CD4-positive, alpha-beta T cell (primary cell): ENCODE measurements around the gene SORCS2. TPM values are rescaled to one million over a fixed set of nuclear protein-coding genes. Genes with fewer than 3 reads are reported as not detected.

ENCODE experiments used
- ATAC-seq: fragments of 200-7000 bp; cut with Tn5 transposase; one replicate; pipeline ENCODE4 v1.10.0; 2022; ENCODE audit warnings: mild to moderate bottlenecking; ENCODE audit not compliant: poor library complexity
- CTCF ChIA-PET: fragments of 350-600 bp; sonication (Branson Sonifier 250); formaldehyde crosslinking; loops from one replicate; lab custom pipeline; 2021; ENCODE audit warnings: antibody characterized with exemption, inconsistent platforms; lab: Charles Lee
- POLR2A ChIA-PET: fragments of 350-600 bp; sonication (Branson Sonifier 250); formaldehyde crosslinking; loops from one replicate; lab custom pipeline; 2021; ENCODE audit warnings: antibody characterized with exemption, inconsistent platforms; lab: Charles Lee
- DNase-seq, 14 experiments: peaks; one replicate each; pipeline ENCODE4 v3.0.0-alpha.2; 2013 to 2020; ENCODE audit warnings: mixed read lengths in 2 of 14
- H3K27ac ChIP-seq, 2 donors: one replicate each; pipeline versions ENCODE4 v1.5.1 to v1.7.0; 2013; ENCODE audit warnings: low read length in 2 of 2, low read depth in 1 of 2, mild to moderate bottlenecking in 1 of 2
- H3K27me3 ChIP-seq, 2 experiments: 1 replicate in 1 of 2; 2 replicates in 1 of 2; pipeline versions ENCODE4 v1.6.1 to v1.7.0; 2013; ENCODE audit warnings: low read length in 2 of 2, control low read depth in 1 of 2, mild to moderate bottlenecking in 1 of 2, moderate library complexity in 1 of 2; ENCODE audit not compliant: insufficient read depth in 2 of 2, control insufficient read depth in 1 of 2
- H3K36me3 ChIP-seq: one replicate; pipeline ENCODE4 v1.6.1; 2013; ENCODE audit warnings: low read length, control low read depth; ENCODE audit not compliant: insufficient read depth
- H3K4me1 ChIP-seq: one replicate; pipeline ENCODE4 v1.6.1; 2013; ENCODE audit warnings: low read length, control low read depth; ENCODE audit not compliant: insufficient read depth
- H3K4me3 ChIP-seq: one replicate; pipeline ENCODE4 v1.5.1; 2013; ENCODE audit warnings: mild to moderate bottlenecking, low read length, moderate library complexity
- H3K9me3 ChIP-seq, 2 experiments: 1 replicate in 1 of 2; 2 replicates in 1 of 2; pipeline versions ENCODE4 v1.6.1 to v1.7.0; 2013; ENCODE audit warnings: low read length in 2 of 2, mild to moderate bottlenecking in 2 of 2, control low read depth in 1 of 2, moderate library complexity in 1 of 2; ENCODE audit not compliant: control insufficient read depth in 1 of 2, insufficient read depth in 1 of 2
- H3K27ac Mint-ChIP-seq: one replicate; pipeline ENCODE4 v1.8.0; 2020; ENCODE audit warnings: mixed read lengths
- H3K27me3 Mint-ChIP-seq: one replicate; pipeline ENCODE4 v1.8.0; 2021; ENCODE audit warnings: mixed read lengths
- H3K36me3 Mint-ChIP-seq: one replicate; pipeline ENCODE4 v1.8.0; 2021; ENCODE audit warnings: low read depth, mixed read lengths
- H3K4me1 Mint-ChIP-seq: one replicate; pipeline ENCODE4 v1.8.0; 2021; ENCODE audit warnings: low read depth, mixed read lengths
- H3K4me3 Mint-ChIP-seq: one replicate; pipeline ENCODE4 v1.8.0; 2020; ENCODE audit warnings: mild to moderate bottlenecking, mixed read lengths
- H3K9me3 Mint-ChIP-seq: one replicate; pipeline ENCODE4 v1.8.0; 2020; ENCODE audit warnings: mixed read lengths
- CTCF ChIP-seq: fragments of 200-600 bp; IDR thresholded peaks from one replicate; pipeline ENCODE4 v1.8.0; 2022; ENCODE audit warnings: antibody characterized with exemption, mild to moderate bottlenecking
- intact Hi-C, 2 experiments: fragments of 100-400 bp; cut with DNase I in 1 of 2; cut with micrococcal nuclease in 1 of 2; formaldehyde crosslinking; loops; one replicate each; pipeline versions ENCODE4 v1.15.1 to v1.9.0; 2023 to 2025; cut with DNase I, micrococcal nuclease
- total RNA-seq, 174 experiments: library from RNA in 2 of 174; stranded (reverse) in 2 of 174; gene quantifications; one replicate each; pipeline ENCODE4 v1.2.3 and lab custom pipeline; 2021 to 2026

SORCS2 gene
- total RNA-seq, 2 experiments from 2014 or later, result not detected

GRCh38 chr4:7654550-7655445, 462.5 kb downstream of the SORCS2 start:
- no peak for TF ChIP-seq CTCF
- H3K4me3 ChIP-seq, result no peak overlapping the region
- Mint-ChIP-seq H3K36me3 (no peaks in the 10 kb centered on the region), H3K4me3 (no peak overlapping the region), H3K27ac (no peak overlapping the region), H3K9me3 (no peaks in the 10 kb centered on the region), H3K27me3 (peaks cover 22% of the 10 kb centered on the region), H3K4me1 (peaks cover 5% of the 10 kb centered on the region)
- no peak for ATAC-seq
- ChIA-PET CTCF (no interaction called here), POLR2A (no interaction called here)
- H3K9me3 ChIP-seq, result peaks cover 0 to 8% of the 10 kb centered on the region in 2 experiments
- no peak overlapping the region for H3K27ac ChIP-seq
- peaks cover 5 to 10% of the 10 kb centered on the region in 2 experiments for H3K27me3 ChIP-seq
- intact Hi-C loops, result no loop called here
- peaks cover 38% of the 10 kb centered on the region for H3K4me1 ChIP-seq
- DNase-seq, result no peak
- no peaks in the 10 kb centered on the region for H3K36me3 ChIP-seq

GRCh38 chr4:7655511-7656243, 463.3 kb downstream of the SORCS2 start:
- no peak overlapping the region for H3K27ac ChIP-seq
- H3K27ac Mint-ChIP-seq, result no peak overlapping the region
- no peak for TF ChIP-seq CTCF
- peaks cover 5 to 10% of the 10 kb centered on the region in 2 experiments for H3K27me3 ChIP-seq
- ATAC-seq (no peak), DNase-seq (no peak)
- peaks cover 31% of the 10 kb centered on the region for H3K4me1 ChIP-seq
- H3K36me3 ChIP-seq, result no peaks in the 10 kb centered on the region
- peaks cover 18% of the 10 kb centered on the region for H3K27me3 Mint-ChIP-seq
- peaks cover 0 to 8% of the 10 kb centered on the region in 2 experiments for H3K9me3 ChIP-seq
- POLR2A ChIA-PET, result no interaction called here
- no peak overlapping the region for H3K4me3 ChIP-seq
- no peak overlapping the region for H3K4me3 Mint-ChIP-seq
- intact Hi-C loops, result no loop called here
- no peaks in the 10 kb centered on the region for H3K36me3 Mint-ChIP-seq
- no peaks in the 10 kb centered on the region for H3K9me3 Mint-ChIP-seq
- CTCF ChIA-PET, result no interaction called here
- H3K4me1 Mint-ChIP-seq, result no peaks in the 10 kb centered on the region

GRCh38 chr4:7656244-7656800, 464.0 kb downstream of the SORCS2 start:
- H3K36me3 Mint-ChIP-seq, result no peaks in the 10 kb centered on the region
- Histone ChIP-seq H3K4me3 (no peak overlapping the region), H3K27ac (no peak overlapping the region), H3K4me1 (peaks cover 24% of the 10 kb centered on the region), H3K27me3 (peaks cover 1 to 10% of the 10 kb centered on the region in 2 experiments), H3K36me3 (no peaks in the 10 kb centered on the region), H3K9me3 (peaks cover 0 to 8% of the 10 kb centered on the region in 2 experiments)
- ATAC-seq (no peak), DNase-seq (no peak)
- no peaks in the 10 kb centered on the region for H3K9me3 Mint-ChIP-seq
- H3K27ac Mint-ChIP-seq, result no peak overlapping the region
- no peaks in the 10 kb centered on the region for H3K4me1 Mint-ChIP-seq
- ChIA-PET POLR2A (no interaction called here), CTCF (no interaction called here)
- no peak for TF ChIP-seq CTCF
- H3K27me3 Mint-ChIP-seq, result peaks cover 12% of the 10 kb centered on the region
- no peak overlapping the region for H3K4me3 Mint-ChIP-seq
- intact Hi-C loops, result no loop called here
